Activated CD4-positive, alpha-beta T cell treated with anti-CD3 and anti-CD28 coated beads for 48 hours (primary cell): ENCODE data around the gene SPC25.
"Not testable (repeated sequence)": the region's sequence is repeated elsewhere in the genome, so short reads cannot be mapped to it uniquely, and the experiment has no call there.

Experiments
- DNase-seq: peaks from one replicate; pipeline ENCODE4 v3.0.0-alpha.2; 2020

Gene SPC25

GRCh38 chr2:168901003-168901402, 10.8 kb upstream of the SPC25 start, which contains the start of gene G6PC2:
Gene G6PC2 (plus strand): TSS chr2:168901291. CDS start chr2:168901332, 41 bp downstream.
- no peak for DNase-seq

GRCh38 chr2:168897449-168897848, 7.2 kb upstream of the SPC25 start:
- DNase-seq = no peak

- DNase-seq = no peak
These were observed 6.6 kb upstream of the SPC25 start for GRCh38 chr2:168896783-168897182.

- no peak for DNase-seq
These were observed 5.5 kb upstream of the SPC25 start for GRCh38 chr2:168895771-168896170.

- no peak for DNase-seq
These were observed 4.5 kb upstream of the SPC25 start for GRCh38 chr2:168894720-168895119.

- DNase-seq = no peak
These were observed 3.9 kb upstream of the SPC25 start for GRCh38 chr2:168894101-168894500.

- DNase-seq = no peak
These were observed 2.1 kb upstream of the SPC25 start for GRCh38 chr2:168892327-168892726.

- no peak for DNase-seq
These were observed 610 bp downstream of the SPC25 start for GRCh38 chr2:168889635-168890005.

GRCh38 chr2:168884975-168885374, 5.3 kb downstream of the SPC25 start:
- DNase-seq = no peak

- not testable (repeated sequence) for DNase-seq
These were observed 8.1 kb downstream of the SPC25 start for GRCh38 chr2:168882163-168882562.

GRCh38 chr2:168874368-168875054, 15.7 kb downstream of the SPC25 start:
- no peak for DNase-seq

GRCh38 chr2:168870824-168871223, 19.4 kb downstream of the SPC25 start:
- not testable (repeated sequence) for DNase-seq

GRCh38 chr2:168870369-168870768, 19.9 kb downstream of the SPC25 start:
- DNase-seq = not testable (repeated sequence)

- not testable (repeated sequence) for DNase-seq
These were observed 23.1 kb downstream of the SPC25 start for GRCh38 chr2:168867164-168867563.

GRCh38 chr2:168858146-168858545, 32.1 kb downstream of the SPC25 start:
- no peak for DNase-seq

GRCh38 chr2:168855601-168856000, 34.6 kb downstream of the SPC25 start:
- DNase-seq = no peak

- DNase-seq = no peak
These were observed 35.6 kb downstream of the SPC25 start for GRCh38 chr2:168854651-168855050.

- DNase-seq = no peak
These were observed 36.8 kb downstream of the SPC25 start for GRCh38 chr2:168853471-168853870.

GRCh38 chr2:168852481-168852880, 37.7 kb downstream of the SPC25 start:
- DNase-seq = no peak

GRCh38 chr2:168851674-168852320, 38.4 kb downstream of the SPC25 start:
- DNase-seq = no peak

- DNase-seq = no peak
These were observed 39.4 kb downstream of the SPC25 start for GRCh38 chr2:168850846-168851245.

GRCh38 chr2:168849610-168850009, 40.6 kb downstream of the SPC25 start:
- DNase-seq = no peak

- no peak for DNase-seq
These were observed 42.0 kb downstream of the SPC25 start for GRCh38 chr2:168848225-168848624.

GRCh38 chr2:168843253-168843652, 47.0 kb downstream of the SPC25 start:
- DNase-seq = no peak

GRCh38 chr2:168841445-168841844, 48.8 kb downstream of the SPC25 start:
- DNase-seq = no peak
